HFF-Myc (cell line): Measurements from ENCODE around the gene STK40.
A peak's percentile ranks its signal among the peaks of the same experiment; 100 is the strongest.

Experiments
- DNase-seq: peaks from one replicate; pipeline ENCODE4 v3.0.0-alpha.2; 2011; ENCODE audit warnings: low read depth; ENCODE audit errors: extremely low read depth
- H3K4me3 ChIP-seq: replicated peaks from 2 replicates; pipeline ENCODE4 v1.5.1; 2011; ENCODE audit warnings: low read depth, mild to moderate bottlenecking, control low read depth, low read length
- CTCF ChIP-seq: IDR thresholded peaks from 2 replicates; pipeline ENCODE4 v1.5.1; 2012; ENCODE audit warnings: mild to moderate bottlenecking, low read depth, low read length, control low read depth; ENCODE audit errors: missing control alignments

The STK40 gene

GRCh38 chr1:36355811-36356210, 29.9 kb downstream of the STK40 start:
- H3K4me3 ChIP-seq = no peak overlapping the region
- no peak for DNase-seq
- TF ChIP-seq CTCF = no peak

- DNase-seq = no peak
- TF ChIP-seq CTCF = no peak
- no peak overlapping the region for H3K4me3 ChIP-seq
These were observed 31.2 kb downstream of the STK40 start for GRCh38 chr1:36354486-36354885.

- no peak overlapping the region for H3K4me3 ChIP-seq
- no peak for DNase-seq
- no peak for TF ChIP-seq CTCF
These were observed 32.5 kb downstream of the STK40 start for GRCh38 chr1:36352910-36353878.

GRCh38 chr1:36352125-36352909, 33.4 kb downstream of the STK40 start:
- no peak overlapping the region for H3K4me3 ChIP-seq
- DNase-seq = no peak
- TF ChIP-seq CTCF = peak; percentile 19

- no peak for TF ChIP-seq CTCF
- peak; percentile 91 for DNase-seq
- peak overlapping the region; percentile 20 for H3K4me3 ChIP-seq
These were observed 34.3 kb downstream of the STK40 start for GRCh38 chr1:36351227-36351977.

GRCh38 chr1:36350659-36351226, 35.0 kb downstream of the STK40 start:
- peak overlapping the region; percentile 20 for H3K4me3 ChIP-seq
- no peak for TF ChIP-seq CTCF
- no peak for DNase-seq
